ENCODE measurements around the gene MIS12.

MIS12 gene

DNA sequence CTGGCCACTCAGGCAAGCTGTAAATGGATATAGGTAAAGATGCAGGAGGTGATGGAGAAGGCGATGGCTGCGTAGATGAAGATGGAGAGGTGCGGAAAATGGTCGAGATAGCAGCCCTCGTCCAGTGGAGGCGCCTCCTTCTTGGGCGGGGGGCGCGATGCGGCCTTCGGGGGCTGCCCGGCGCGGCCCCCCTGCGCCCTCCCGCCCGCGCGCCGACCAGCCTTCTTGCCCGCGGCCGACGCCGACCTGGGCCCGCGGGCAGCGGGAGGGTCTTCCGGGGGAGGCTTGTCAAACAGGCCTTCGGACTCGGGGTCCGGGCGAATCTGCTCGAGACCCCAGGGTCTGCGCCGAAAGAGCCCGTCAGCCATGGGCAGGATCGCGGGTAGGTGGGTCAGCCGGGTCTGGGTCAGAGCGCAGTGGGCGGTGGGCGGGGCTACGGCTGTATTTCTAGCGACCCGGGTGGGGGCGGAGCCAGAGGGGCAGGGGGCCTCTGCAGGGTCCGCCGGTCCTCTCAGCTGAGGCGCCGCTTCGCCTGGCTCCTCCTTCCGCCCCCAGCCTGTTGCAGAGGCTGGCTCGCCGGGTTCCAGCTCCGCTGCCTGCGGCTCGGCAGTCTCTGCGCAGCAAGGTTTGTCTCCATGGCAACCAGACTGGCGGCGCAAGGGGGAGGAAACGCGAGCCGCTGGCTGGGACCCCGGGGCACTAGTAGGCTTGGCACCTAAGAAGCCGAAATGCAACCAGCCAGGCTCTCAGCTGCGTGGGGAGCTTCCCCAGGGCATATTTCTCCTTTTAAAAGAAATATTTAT lies 14.4 kb downstream of the MIS12 start:
- DNase-seq = peak; percentile 57

DNA sequence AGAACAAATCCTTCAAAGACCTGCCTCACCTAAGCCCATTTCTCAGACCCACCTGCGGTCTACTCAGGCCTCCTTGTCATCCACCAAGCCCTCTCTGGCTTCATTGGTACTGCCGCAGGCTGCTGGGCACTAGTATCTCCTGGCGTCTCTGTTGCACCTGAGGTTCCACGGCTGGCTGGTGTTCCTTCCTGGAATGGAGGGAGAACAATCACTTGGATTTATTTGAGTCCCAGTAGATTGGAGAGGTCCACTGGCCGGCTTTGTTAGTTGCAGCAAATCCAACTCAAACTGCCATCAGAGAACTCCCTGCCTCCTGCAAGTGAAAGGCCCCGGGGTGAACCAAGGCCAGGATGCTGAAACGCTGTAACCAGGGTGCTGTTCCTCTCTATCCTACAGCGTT lies 15.3 kb downstream of the MIS12 start:
- DNase-seq = no peak

DNA sequence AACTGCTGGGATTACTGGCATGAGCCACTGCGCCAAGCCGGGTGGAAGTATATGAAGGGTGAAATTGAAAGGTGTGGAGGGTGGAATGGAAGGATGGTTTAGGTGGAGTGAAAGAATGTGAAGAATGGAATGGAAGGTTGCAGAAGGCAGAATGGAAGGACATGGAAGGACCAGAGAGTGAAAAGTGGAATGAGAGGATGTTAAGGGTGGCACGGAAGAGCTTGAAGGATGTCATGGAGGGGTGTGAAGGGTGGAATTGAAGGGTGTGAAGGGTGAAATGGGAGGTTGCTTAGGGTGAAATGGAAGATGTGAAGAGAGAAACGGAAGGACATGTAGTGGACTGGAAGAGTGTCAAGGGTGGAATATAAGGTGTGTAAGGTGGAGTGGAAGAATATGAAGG lies 16.2 kb downstream of the MIS12 start:
- no peak for DNase-seq

DNA sequence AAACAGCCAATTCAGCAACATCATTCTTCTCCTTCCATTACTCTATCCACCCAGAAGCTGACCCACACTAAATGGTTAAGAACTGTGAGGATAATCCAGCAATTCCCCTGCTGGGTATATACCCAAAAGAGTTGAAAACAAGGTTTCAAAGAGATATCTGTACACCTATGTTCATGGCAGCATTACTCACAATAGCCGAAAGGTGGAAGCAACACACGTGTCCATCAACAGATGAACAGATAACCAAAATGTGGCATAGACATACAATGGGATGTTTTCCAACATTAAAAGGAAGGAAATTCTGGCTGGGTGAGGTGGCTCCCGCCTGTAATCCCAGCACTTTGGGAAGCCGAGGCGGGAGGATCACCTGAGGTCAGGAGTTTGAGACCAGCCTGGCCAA lies 19.9 kb downstream of the MIS12 start:
- DNase-seq = no peak

DNA sequence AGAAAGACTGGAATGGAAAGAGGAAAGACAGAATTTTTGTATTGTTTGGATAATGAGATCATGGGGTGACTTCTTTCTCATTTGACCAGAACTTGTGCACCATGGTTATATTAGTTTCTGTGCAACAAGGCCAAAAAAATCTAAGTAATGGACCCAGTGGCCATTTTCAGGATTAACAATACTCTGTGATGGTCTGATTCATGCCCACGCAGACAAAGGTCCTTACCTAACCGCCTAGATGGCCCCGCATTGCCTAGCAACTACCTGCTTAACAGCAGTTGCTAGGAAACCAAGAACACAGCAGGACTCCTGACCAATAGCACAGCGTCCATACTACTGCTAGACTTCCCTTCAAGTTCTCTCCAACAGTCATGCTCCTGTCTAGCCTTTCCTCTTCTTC lies 22.4 kb downstream of the MIS12 start:
- no peak for DNase-seq

DNA sequence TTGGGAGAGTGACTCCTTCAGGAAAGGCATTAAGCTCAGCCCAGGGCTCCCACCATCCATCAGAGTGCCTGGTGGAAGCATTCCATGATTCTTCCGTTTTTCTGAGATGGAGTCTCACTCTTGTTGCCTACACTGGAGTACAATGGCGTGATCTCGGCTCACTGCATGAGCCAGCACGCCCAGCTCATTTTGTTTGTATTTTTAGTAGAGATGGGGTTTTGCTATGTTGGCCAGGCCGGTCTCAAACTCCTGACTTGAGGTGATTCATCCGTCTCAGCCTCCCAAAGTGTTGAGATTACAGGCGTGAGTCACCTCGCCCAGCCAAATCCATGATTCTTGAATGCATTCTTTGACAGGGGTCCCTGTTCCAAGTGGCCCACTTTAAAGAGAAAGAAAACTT lies 23.1 kb downstream of the MIS12 start:
- no peak for DNase-seq

DNA sequence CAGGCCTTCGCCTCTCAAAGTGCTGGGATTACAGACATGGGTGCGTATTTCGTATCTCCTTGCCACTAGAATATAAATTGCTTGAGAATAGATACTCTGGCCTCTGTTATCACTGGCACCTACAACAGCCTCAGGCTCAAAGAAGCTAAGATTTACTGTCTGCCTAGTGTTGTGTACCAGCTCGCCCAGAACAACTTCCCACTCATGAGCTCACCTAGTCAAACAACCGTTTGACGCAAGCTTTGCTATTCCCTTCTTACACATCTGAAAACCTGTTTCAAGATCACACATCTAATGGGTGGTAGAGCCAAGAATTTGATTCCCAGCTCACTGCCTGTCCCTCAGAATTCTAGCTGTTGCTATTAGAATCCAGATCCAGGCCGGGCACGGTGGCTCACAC lies 24.4 kb downstream of the MIS12 start:
- no peak for DNase-seq

DNA sequence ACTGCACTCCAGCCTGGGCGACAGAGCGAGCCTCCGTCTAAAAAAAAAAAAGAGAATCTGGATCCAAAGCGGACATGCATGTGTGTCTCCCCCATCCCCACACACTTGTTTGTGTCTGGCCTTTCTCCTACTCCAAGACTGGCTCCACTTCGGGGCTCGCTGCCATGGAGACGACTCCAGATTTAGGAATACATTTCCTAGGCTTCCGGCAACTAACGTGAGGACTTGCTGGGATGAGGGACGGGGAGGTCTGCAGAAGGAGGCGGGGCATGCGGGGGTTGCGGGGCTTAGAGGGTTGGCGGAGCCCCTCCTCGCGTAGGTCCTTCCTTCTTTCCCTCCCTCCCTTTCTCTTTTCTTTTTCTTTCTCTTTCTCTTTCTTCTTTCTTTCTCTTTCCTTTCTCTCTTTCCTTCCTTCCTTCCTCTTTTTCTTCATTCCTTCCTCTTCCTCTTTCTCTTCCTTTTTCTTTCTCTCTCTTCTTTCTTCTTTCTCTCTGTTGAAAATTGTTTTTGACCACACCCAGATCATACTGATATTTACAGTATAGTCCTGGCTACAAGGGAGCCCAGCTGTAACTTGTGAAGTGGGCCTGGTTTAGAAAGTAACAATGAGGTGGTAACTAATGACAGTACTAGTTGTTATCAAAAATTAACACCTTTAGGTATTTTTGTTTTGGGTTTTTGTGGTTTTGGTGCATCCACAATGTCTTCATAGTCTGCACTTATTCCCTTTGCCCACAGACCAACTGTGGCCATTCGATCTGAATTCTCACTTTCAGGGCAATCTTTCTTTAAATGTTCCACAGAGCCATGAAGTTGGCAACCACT lies 25.2 kb downstream of the MIS12 start:
- no peak for DNase-seq

DNA sequence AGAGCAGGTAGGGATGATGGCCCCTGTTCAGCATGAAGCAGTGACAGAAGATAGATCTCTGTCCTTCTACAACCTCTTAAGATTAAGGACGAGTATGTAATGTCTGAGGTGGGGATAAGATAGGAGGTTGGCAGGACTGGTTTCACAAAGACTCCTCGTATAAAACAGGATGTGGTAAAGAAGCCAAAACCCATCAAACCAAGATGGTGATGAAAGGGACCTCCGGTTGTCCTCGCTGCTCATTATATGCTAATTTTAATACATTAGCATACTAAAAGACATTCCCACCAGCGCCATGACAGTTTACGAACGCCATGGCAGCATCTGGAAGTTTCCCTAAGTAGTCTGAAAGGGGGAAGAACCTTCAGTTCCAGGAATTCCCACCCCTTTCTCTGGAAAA lies 27.3 kb downstream of the MIS12 start:
- no peak for DNase-seq

DNA sequence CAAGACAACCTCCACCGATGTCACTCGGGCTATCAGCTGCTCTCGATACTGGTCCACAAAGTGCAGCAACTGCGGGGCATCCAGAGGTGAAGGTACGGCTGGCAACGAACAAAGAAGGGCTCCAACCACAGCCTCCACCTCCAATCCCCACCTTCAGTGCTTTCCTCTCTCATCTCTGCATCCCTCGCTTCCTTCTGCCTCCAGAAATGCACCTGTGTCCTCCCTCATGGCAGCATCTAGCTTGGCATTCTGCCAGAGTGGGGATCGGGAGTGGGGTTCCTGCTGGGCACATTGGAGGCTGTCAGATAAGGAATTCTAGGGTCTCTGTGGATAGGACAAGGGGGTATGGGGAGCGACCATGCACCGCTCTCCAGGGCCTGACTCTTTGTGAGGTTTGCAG lies 28.6 kb downstream of the MIS12 start:
- DNase-seq = no peak

DNA sequence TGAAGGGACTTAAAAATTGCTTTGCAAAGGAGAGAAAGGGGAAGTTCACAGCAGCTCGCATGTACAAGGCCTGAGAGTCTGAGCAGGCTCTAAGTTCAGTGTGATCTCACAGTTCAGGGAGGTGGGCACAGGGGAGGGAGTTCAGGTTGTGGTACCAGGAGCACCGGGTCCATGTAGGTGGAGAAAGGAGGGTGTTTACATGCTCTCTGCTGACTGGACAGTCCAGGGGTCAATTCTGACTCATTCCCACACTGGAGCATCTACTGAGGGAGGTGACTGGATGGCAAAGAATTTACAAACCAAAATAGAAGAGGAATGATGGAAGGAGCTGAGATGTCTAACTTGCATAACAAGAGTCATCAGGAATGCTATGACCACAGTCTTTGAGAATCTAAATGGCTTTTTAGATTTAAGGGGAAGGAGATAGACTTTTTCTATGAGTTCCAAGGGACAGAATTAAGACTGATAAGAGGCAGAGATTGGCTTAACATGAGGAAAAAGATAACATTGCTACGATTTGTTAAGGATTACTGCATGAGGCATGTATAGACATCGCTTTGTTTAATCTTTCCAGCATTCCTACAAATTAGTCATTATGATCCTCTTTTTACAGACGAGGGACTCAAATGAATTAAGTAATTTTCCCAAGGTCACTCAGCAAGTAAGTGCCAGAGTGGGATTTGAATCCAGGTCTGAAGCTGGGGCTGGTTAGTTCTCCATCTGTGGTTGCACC lies 29.9 kb downstream of the MIS12 start:
- no peak for DNase-seq

DNA sequence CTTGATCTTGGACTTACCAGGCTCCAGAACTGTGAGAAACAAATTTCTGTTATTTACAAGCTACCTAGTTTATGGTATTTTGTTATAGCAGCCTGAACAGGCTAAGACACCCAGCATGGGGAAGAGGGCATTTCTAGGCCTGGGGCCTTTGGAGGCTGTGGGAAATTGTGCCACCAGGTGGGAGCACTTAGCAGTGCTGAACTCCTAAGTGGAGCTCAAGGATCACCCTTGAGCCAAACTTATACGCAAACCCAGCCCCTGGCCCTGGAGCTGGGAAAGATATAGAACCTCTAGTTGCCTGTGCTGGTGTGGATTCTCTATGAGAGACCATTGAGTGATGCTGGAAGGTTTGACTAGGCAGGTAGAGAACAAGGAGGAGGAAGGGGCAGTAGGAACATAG lies 36.1 kb downstream of the MIS12 start:
- no peak for DNase-seq

DNA sequence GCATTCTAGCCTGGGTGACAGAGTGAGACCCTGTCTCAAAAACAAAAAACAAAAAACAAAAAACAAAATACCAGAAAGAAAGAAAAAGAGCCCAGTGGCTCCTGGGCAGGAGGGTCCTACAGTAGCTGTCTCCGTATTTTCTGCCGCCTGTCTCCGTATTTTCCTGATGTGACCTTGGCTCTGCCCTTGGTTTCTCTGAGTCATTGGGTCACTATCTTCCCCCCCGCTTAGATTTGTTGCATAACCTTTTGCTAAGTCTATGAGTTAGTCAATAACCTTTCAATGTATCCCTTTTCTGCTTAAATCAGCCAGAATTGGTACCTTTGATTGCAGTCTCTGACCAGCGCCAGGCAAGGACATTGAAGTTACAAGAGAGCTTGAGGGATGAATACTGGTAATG lies 36.9 kb downstream of the MIS12 start:
- DNase-seq = no peak

DNA sequence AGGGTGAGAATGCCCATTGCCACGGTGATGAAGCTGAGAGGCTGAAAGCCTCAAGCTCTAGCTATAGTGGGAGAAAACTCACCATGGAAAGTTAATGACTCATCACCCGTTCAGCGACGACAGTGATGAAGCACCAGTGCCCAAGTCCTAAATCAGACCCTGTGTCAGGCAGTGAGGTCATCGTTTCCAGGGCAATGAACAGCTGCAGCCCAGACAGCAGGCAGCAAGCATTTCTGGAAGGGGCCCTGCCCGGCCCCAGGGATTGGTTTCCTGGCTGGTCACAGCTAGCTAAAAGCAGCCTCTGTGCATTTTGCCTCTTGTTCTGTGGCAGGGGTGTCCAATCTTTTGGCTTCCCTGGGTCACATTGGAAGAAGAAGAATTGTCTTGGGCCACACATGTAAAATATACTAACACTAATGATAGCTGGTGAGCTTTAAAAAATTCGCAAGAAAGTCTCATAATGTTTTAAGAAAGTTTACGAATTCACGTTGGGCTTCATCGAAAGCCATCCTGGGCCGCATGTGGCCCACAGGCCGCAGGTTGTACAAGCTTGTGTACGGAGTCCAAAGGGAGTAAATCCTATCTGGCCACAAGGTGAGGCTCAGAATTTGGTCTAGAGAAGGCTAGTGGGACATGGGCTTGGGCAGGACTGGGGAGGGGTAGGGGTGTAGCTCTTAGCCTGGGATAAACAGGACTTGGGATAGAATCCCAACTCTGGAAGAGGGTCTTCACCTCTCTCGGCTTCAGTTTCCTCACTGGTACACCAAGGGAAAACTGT lies 40.6 kb downstream of the MIS12 start:
- no peak for DNase-seq

DNA sequence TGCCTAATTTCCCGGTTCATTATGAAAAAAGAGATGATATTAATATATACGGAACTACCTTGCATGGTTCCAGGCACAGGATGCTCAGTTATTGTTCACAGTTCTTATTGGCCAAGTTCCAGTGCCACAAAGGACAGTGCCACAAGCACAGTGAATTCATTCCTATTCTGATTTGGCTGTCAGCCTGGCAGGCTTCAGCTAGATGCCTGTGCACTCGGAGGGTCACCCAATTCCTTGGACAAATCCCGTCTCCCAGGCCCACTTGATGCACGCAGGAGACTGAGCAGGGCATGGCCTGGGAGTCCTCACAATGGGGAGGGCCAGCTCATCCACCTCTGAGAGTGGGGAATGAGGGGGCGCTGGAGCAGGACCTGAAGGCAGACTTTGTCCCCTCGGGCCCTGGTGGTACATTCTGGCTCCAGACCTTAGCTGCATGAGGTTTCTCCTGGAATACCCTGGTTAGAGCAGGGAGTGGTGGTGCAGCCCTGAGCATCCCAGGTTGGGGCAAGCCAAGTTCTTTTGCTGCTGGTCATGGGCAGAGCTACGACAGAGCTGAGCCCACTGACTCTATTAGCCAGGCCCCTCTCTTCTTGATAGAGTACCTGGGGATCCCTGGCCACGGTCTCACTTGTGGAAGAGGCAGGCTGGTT lies 41.4 kb downstream of the MIS12 start:
- DNase-seq = no peak

DNA sequence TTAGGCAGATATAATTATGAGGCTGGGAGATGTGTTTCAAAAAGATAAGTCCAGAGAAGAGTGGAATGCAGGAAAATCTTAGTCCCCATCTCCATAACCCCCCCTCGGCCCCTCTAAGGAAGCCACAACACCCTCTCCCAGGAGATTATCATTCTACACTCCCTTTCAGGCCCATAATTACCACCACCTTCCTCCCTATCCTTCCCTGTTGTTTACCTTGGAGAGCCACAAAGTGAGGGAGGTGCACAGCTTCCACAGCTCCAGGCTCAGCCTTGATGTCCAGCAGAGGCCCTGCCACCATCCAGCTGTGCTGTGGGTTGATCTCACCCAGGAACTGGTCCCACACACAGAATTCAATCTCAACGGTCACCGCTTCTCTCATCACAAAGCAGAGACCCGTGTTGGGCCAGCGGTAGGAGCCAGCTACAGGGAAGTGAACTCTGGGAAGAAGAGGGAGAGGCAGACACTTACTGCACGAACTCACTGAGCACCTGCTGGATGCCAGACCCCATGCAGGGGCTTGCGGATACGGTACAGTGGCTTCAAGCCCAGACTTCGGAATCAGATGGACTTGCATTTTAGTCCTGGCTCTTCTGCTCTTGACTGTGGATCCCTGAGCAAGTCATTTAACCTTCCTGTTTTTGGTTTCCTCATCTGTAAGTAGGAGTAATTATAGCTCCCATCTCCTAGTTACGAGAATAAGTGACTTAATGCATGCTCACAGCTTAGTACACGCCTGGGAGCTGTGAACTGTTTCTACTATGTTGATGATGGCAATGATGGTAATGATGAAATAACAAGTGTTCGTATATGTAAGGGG lies 44.1 kb downstream of the MIS12 start:
- no peak for DNase-seq

DNA sequence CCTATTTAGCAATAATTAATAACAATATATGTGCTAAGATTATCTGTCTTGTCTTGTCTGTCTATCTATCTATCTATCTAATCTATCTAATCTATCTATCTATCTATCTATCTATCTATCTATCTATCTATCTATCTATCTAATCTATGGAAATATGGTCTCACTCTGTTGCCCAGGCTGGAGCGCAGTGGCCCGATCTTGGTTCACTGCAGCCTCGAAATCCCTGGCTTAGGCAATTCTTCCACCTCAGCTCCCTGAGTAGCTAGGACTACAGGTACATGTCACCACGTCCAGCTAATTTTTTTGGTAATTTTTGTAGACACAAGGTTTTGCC lies 44.7 kb downstream of the MIS12 start:
- no peak for DNase-seq

DNA sequence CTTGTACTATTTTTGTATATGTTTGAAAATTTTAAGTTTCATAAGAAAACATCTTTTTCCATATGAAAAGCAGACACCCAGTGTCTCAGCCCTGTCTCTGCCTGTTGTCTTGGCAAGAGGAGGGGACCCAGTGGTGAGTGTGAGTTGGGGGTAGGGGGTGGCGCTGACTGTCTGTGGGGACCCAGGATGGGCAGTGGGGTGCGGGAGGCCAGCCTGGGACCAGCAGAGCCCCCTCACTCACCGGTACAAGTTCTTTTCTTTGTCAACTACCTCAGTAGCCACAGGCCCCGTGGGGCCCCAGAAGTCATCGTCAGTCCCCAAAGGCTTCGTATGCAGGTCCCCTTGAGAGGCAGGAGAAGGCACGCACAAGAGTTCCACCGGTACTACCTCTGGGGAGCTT lies 46.2 kb downstream of the MIS12 start:
- no peak for DNase-seq

DNA sequence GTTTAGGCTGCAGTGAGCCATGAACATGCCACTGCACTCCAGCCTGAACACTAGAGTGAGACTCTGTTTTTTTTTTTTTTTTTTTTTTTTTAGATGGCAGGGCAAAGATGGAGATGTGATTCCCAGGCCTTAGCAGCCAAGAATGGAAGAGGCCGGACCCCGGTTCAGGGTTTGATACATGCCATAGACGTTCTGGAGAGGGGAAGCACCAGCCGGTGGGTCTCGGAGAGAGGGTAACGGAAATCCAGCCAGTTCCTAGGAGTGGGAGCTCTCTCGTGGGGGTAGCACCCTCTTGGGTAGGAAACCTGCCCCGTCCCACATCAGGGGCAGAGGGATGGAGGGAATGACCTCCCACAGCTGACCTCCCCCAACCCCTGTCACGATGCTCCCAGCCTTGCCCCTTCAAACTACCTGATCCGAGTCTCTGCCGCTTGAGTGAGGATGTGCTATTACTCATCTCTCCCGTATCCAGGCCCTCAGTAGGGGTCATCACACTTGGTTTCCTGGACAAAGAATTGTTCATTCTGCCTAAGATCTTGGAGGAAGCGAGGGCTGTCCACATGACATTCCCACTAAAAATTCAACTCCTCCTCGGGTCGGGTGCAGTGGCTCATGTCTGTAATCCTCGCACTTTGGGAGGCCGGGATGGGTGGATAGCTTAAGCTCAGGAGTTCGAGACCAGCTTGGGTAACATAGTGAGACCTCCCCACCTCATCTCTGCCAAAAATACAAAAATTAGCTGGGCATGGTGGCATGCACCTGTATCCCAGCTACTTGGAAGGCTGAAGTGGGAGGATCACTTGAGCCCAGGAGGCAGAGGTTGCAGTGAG lies 47.3 kb downstream of the MIS12 start:
- DNase-seq = no peak

DNA sequence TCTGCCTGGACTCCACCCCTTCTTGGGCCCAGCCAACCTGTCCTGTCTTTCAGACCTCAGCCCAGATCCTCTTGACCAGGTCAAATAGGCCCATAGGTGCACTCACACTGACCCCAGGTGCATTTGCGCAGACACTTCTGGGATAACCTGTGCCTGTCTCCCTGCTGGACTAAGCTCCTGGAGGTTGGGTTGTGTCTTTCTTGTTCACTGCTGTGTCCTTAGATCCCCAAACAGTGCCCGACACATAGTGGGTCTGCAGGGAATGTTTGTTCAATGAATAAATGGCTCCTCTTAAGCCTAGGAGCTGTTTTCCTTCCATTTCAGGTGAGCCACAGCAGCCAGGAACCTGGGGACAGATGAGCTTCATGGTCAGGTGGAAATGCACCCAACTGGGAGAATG lies 49.1 kb downstream of the MIS12 start:
- no peak for DNase-seq
